ENCODE measurements around the gene TPCN2.
"Not testable (repeated sequence)": the region's sequence is repeated elsewhere in the genome, so short reads cannot be mapped to it uniquely, and the experiment has no call there.

The TPCN2 gene

GRCh38 chr11:69149338-69150045 is 100.8 kb downstream of the TPCN2 start:
- DNase-seq (ENCODE audit: low read depth in 2 of 2), result not testable (repeated sequence)

- no peak for DNase-seq (ENCODE audit: low read depth in 2 of 2)
These were observed 101.4 kb downstream of the TPCN2 start for GRCh38 chr11:69150175-69150574.

GRCh38 chr11:69151836-69152235 is 103.1 kb downstream of the TPCN2 start:
- no peak for DNase-seq (ENCODE audit: low read depth in 2 of 2)

GRCh38 chr11:69152733-69153421 is 104.1 kb downstream of the TPCN2 start:
- DNase-seq (ENCODE audit: low read depth in 2 of 2), result no peak

GRCh38 chr11:69153661-69154060 is 104.9 kb downstream of the TPCN2 start:
- no peak for DNase-seq (ENCODE audit: low read depth in 2 of 2)

GRCh38 chr11:69154211-69154913 is 105.6 kb downstream of the TPCN2 start:
- DNase-seq (ENCODE audit: low read depth in 2 of 2), result no peak

GRCh38 chr11:69154938-69155301 is 106.2 kb downstream of the TPCN2 start:
- no peak for DNase-seq (ENCODE audit: low read depth in 2 of 2)

- DNase-seq (ENCODE audit: low read depth in 2 of 2), result no peak
These were observed 106.8 kb downstream of the TPCN2 start, which contains the start of gene SMIM38 for GRCh38 chr11:69155302-69156234. Gene SMIM38 (plus strand): TSS chr11:69155935. CDS start chr11:69157847, 1,912 bp downstream.

GRCh38 chr11:69156235-69156639 is 107.5 kb downstream of the TPCN2 start:
- no peak for DNase-seq (ENCODE audit: low read depth in 2 of 2)

- DNase-seq (ENCODE audit: low read depth in 2 of 2), result no peak
These were observed 108.0 kb downstream of the TPCN2 start for GRCh38 chr11:69156673-69157155.

GRCh38 chr11:69157156-69157821 is 108.6 kb downstream of the TPCN2 start:
- DNase-seq (ENCODE audit: low read depth in 2 of 2), result no peak

- no peak for DNase-seq (ENCODE audit: low read depth in 2 of 2)
These were observed 109.1 kb downstream of the TPCN2 start for GRCh38 chr11:69157822-69158231.

GRCh38 chr11:69158301-69159149 is 109.8 kb downstream of the TPCN2 start:
- DNase-seq (ENCODE audit: low read depth in 2 of 2), result no peak

- no peak for DNase-seq (ENCODE audit: low read depth in 2 of 2)
These were observed 110.6 kb downstream of the TPCN2 start for GRCh38 chr11:69159150-69159852.

- DNase-seq (ENCODE audit: low read depth in 2 of 2), result no peak
These were observed 111.8 kb downstream of the TPCN2 start for GRCh38 chr11:69160296-69161116.

- DNase-seq (ENCODE audit: low read depth in 2 of 2), result no peak
These were observed 112.3 kb downstream of the TPCN2 start for GRCh38 chr11:69161117-69161407.

GRCh38 chr11:69162505-69162904 is 113.8 kb downstream of the TPCN2 start:
- no peak for DNase-seq (ENCODE audit: low read depth in 2 of 2)

- no peak for DNase-seq (ENCODE audit: low read depth in 2 of 2)
These were observed 115.1 kb downstream of the TPCN2 start for GRCh38 chr11:69163842-69164241.

GRCh38 chr11:69164824-69165223 is 116.1 kb downstream of the TPCN2 start:
- DNase-seq (ENCODE audit: low read depth in 2 of 2), result no peak

Data from stimulated activated CD4-positive, alpha-beta T cell treated with anti-CD3 and anti-CD28 coated beads, Interleukin-15, amount 100 ng/mL, for 48 hours (primary cell).